Bronchial epithelial cell (primary cell): ENCODE measurements around the gene COL6A3. TPM values are rescaled to one million over a fixed set of nuclear protein-coding genes. Genes with fewer than 3 reads are reported as not detected.

ENCODE experiments used
- DNase-seq: peaks from one replicate; pipeline ENCODE4 v3.0.0-alpha.2; 2010; ENCODE audit warnings: low read depth
- FAIRE-seq: peaks from 2 replicates; lab custom pipeline; 2011; peaks lifted over from hg19 to GRCh38; lab: Jason Lieb, UNC
- H3K27me3 ChIP-seq: 2 replicates; pipeline ENCODE4 v1.5.1; 2011; ENCODE audit warnings: low read length; ENCODE audit not compliant: control insufficient read depth, insufficient read depth
- H3K36me3 ChIP-seq: 2 replicates; pipeline ENCODE4 v1.5.1; 2011; ENCODE audit warnings: low read length; ENCODE audit not compliant: control insufficient read depth, insufficient read depth
- H3K4me3 ChIP-seq: 2 replicates; pipeline ENCODE4 v1.5.1; 2011; ENCODE audit warnings: mild to moderate bottlenecking, low read depth, low read length, control low read depth
- CTCF ChIP-seq: IDR thresholded peaks from 2 replicates; pipeline ENCODE4 v1.5.1; 2011; ENCODE audit warnings: mild to moderate bottlenecking, moderate library complexity, low read length, control low read depth, inconsistent platforms; ENCODE audit not compliant: insufficient read depth, severe bottlenecking
- total RNA-seq: library from RNA; depleted of rRNA; stranded (reverse); fragments of >200 nt; gene quantifications from 2 replicates; pipeline ENCODE4 v1.2.1, GENCODE V29; 2014

Gene COL6A3
- total RNA-seq, 1 donor from 2014 or later: 16.6 TPM

- no peak for DNase-seq
- peak; percentile 64 for FAIRE-seq
- no peak for TF ChIP-seq CTCF
- H3K36me3 ChIP-seq: no peaks in the 10 kb centered on the region
- peaks cover 2% of the 10 kb centered on the region for H3K27me3 ChIP-seq
- no peak overlapping the region for H3K4me3 ChIP-seq
These were observed 49.3 kb downstream of the COL6A3 start for GRCh38 chr2:237364655-237365054.

- H3K27me3 ChIP-seq: peaks cover 17% of the 10 kb centered on the region
- no peak for TF ChIP-seq CTCF
- H3K4me3 ChIP-seq: no peak overlapping the region
- DNase-seq (no peak), FAIRE-seq (no peak)
- no peaks in the 10 kb centered on the region for H3K36me3 ChIP-seq
These were observed 52.6 kb downstream of the COL6A3 start for GRCh38 chr2:237361194-237362004.

- TF ChIP-seq CTCF: no peak
- peaks cover 18% of the 10 kb centered on the region for H3K27me3 ChIP-seq
- H3K36me3 ChIP-seq: no peaks in the 10 kb centered on the region
- no peak for DNase-seq
- FAIRE-seq: no peak
- H3K4me3 ChIP-seq: no peak overlapping the region
These were observed 53.8 kb downstream of the COL6A3 start for GRCh38 chr2:237359894-237360780.

GRCh38 chr2:237359518-237359840 is 54.5 kb downstream of the COL6A3 start:
- FAIRE-seq (no peak), DNase-seq (no peak)
- peaks cover 18% of the 10 kb centered on the region for H3K27me3 ChIP-seq
- no peak for TF ChIP-seq CTCF
- no peaks in the 10 kb centered on the region for H3K36me3 ChIP-seq
- H3K4me3 ChIP-seq: no peak overlapping the region

GRCh38 chr2:237358721-237359517 is 55.0 kb downstream of the COL6A3 start:
- FAIRE-seq (no peak), DNase-seq (no peak)
- no peak for TF ChIP-seq CTCF
- Histone ChIP-seq H3K36me3 (no peaks in the 10 kb centered on the region), H3K4me3 (no peak overlapping the region), H3K27me3 (peaks cover 18% of the 10 kb centered on the region)
